ENCODE data around the gene KIF11.

KIF11 gene

DNA sequence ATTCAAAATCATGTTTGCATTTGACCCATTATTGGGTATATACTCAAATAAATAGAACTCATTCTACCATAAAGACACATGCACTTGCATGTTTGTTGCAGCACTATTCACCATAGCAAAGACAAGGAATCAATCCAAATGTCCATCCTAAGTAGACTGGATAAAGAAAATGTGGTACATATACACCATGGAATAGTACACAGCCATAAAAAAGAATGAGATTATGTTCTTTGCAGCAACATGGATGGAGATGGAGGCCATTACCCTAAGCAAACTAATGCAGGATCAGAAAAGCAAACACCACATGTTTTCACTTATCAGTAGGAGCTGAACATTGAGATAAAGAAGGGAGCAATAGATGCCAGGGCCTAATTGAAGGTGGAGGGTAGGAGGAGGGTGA is 84.8 kb downstream of the KIF11 start:
- no peak for DNase-seq (ENCODE audit: low read depth in 2 of 2, low spot score in 1 of 2)

DNA sequence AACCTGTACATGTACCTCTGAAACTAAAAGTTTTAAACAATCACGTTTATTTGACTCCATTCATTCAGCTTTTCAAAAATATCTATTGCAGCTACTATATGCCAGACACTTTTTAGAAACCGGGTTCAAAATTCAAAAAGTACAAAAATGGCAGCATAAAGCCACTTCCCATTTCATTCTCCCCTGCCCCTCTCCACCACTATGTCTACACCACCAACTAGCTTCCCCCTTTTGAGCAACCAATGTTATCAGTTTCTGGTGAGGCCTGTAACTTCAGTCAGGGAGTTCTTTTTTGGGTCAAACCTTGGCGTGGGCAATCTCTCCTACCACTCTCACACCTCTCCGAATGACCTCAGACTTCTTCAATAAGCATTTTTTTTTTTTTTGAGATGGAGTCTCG is 85.3 kb downstream of the KIF11 start:
- no peak for DNase-seq (ENCODE audit: low read depth in 2 of 2, low spot score in 1 of 2)

DNA sequence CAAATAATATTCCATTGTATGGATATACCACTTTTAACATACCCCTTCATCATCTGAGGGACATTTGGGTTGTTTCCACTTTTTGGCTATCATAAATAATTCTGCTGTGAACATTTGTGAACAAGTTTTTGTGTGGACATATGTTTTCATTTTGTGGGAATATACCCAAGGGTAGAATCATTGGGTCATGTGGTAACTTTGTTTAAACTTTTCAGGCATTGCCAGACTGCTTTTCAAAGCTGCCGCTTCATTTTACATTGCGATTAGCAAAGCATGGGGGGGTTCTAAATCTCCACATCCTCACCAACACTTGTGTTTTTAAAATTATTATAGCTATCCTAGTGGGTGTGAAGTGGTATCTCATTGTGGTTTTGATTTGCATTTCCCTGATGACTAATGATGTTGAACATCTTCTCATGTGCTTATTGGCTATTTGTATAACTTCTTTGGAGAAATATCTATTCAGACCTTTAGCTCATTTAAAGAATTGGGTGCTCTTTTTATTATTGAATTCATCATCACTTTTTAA is 88.4 kb downstream of the KIF11 start:
- DNase-seq (ENCODE audit: low read depth in 2 of 2, low spot score in 1 of 2) = no peak

DNA sequence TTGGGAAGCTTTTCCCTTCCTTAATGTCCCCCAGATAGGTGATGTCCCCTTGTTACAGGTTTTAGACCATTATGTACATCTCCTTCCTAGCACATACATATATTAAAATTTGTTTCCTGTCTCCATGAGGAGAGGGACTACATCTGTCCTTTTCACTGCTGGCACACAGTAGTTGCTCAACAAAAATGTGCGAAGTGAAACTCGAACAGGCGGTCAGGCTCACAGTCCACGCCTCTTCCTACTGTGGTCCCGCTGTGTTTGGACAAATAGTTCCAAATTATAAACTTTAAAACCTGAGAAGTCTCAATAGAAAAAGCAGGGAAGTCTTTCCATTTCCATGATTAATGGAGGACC is 95.6 kb downstream of the KIF11 start:
- DNase-seq (ENCODE audit: low read depth in 2 of 2, low spot score in 1 of 2) = no peak

DNA sequence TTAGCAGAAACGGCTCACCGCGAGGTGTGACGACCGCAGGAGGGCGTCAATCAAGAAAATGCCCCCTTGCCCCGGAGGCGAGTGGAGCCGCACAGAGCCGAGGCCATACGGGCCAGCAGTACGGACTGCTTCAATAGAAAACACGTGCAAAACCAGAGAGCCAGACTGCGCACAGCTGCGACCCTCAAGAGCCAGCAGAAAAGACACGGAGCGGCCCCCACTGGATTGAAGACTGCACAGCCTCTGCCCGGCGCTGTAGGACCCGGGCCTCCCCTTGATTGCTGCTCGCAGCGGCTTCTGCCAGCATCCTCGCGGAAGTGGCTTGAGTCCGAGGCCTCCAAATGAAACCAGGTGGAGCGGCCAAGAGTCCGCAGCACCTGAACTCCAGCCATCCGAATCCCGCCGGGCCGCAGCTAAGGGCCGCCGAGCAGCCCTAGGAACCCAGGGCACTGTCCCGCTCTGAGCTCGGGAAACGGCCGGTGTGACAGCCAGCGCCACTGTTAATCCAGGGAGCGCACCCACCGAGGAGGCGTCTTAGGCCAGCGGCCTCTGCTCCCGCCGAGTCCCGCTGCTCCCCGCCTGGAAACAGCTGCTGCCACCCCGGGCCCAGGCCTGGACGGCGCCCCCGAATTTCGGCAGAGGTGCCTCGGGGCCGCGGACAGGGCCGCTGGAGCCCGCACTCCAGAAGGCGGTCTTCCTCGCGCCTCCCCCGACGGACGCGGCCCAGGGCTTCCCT is 96.2 kb downstream of the KIF11 start:
- no peak for DNase-seq (ENCODE audit: low read depth in 2 of 2, low spot score in 1 of 2)

DNA sequence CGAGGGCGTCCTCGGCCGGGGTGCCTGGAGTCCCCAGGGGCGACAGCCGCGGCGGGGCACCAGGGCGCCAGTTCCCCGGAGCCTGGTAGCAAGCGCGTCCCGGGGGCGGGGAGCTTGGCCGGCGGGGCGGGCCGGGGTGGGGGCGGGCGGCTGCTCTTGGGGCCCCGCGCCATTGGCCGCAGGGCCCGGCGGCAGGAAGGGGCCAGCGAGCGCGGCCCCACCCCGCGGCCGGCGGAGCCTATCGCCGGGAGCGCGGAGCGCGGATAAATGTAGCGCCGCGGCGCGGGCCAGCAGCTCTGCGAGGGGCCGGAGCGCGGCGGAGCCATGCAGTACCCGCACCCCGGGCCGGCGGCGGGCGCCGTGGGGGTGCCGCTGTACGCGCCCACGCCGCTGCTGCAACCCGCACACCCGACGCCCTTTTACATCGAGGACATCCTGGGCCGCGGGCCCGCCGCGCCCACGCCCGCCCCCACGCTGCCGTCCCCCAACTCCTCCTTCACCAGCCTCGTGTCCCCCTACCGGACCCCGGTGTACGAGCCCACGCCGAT is 96.8 kb downstream of the KIF11 start, which contains the start of gene HHEX:
TSS of gene HHEX (plus strand) at position 293 of the 548 bp plus-strand sequence. CDS start at position 325, 32 bp downstream.
- no peak for DNase-seq (ENCODE audit: low read depth in 2 of 2, low spot score in 1 of 2)

DNA sequence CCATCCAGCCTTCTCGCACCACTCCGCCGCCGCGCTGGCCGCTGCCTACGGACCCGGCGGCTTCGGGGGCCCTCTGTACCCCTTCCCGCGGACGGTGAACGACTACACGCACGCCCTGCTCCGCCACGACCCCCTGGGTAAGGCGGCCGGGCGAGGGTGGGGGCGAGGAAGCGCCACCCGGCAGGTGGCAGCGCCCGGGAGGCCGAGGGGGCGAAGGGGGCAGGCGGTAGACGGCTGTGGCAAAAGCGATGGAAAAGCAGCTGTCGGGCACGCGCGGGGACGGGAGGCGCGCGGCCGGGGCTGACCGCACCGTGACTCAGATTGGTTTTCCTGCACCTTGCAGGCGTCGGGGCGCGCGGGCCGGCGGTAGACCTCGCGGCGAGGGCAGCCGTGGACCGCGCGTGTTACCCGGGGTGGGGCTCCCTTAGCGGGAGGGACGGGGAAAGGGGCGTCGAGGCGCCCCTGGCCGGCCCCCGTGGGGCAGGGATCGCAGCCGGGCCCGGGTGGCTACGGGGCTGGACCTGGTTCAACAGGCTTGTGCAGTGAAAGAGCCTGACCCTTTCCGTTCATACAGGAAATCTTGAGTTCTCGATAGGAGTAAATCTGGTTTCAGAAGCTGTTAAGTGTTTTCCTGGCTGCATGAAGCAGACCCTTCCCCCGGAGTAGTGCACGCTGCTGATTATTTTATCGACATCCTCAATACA is 97.4 kb downstream of the KIF11 start:
- DNase-seq (ENCODE audit: low read depth in 2 of 2, low spot score in 1 of 2) = peak in 1 of 2 donors; percentile 41

DNA sequence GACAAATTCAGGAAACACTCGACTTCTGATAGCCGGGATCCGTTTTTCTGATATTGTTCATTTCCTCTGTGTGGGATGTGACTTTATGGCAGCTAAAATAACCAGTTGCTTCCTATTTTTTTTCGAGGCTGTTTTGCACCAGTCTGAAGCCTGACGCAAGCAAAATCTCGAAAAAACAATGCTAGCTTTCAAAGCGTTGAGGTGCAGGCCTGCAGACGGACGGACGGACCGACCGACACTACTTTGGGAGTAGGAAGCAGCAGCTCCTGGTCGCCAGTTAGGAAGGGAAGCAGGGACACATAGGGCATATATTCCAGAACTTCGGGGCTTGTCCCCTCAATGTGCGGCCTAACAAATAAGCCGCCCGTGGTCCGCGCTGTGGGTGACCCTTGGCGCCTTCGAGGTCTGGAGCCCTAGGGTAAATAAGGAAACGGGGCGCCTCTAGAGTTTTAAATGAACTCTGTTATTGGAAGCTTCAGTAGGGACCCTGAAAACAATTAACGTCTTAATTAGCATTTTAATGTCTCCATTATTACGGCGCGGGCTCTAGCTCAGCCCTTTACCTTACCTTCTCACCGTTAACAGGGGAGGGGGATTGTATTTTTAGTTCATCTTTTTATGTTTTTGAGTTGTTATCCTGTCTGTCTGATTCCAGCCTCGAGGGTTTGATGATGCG is 98.1 kb downstream of the KIF11 start:
- DNase-seq (ENCODE audit: low read depth in 2 of 2, low spot score in 1 of 2) = no peak

DNA sequence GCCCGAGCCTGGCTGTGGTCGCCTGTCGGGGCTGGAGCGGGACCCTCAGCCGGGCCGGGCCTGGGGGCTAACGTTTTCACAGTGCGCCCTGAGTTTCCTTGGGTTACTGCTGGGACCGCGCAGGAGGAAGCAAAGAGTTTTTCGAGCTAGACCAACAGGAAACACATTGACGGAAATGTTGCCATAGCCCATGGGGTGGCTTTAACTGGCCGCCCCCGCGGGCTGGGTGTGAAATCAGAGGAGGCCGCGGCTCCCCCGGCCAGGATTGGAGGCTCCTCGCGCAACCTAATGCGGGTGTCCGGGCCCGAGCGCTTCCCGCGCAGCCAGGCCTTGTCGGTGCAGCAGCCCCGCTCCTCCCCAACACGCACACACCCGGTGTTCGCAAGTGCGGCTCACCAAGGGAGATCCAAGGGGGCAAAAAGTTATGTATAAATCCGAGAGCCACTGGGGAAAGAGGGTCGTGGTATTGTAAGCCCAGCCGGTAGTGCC is 98.7 kb downstream of the KIF11 start:
- DNase-seq (ENCODE audit: low read depth in 2 of 2, low spot score in 1 of 2) = no peak

DNA sequence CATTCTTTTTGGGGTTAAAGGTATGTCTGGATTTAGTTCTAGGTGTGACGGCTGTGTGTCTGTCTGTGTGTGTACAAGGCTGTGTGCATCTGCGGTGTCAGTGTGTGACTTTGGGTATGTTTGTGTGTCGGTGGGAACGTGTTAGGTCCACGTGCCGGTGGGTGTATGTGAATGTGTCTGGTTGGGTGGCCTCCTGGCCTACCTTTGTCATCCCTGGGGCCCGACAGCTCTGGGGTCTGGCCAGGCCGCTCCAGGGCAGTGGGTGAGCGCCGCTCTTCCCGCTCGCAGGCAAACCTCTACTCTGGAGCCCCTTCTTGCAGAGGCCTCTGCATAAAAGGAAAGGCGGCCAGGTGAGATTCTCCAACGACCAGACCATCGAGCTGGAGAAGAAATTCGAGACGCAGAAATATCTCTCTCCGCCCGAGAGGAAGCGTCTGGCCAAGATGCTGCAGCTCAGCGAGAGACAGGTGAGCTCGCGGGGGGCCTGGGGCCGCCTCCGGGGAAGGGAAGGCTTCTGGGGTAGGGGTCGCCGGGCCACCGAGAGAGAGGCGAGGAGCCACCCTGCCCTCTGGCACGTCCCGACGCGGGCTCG is 99.2 kb downstream of the KIF11 start:
- DNase-seq (ENCODE audit: low read depth in 2 of 2, low spot score in 1 of 2) = no peak

DNA sequence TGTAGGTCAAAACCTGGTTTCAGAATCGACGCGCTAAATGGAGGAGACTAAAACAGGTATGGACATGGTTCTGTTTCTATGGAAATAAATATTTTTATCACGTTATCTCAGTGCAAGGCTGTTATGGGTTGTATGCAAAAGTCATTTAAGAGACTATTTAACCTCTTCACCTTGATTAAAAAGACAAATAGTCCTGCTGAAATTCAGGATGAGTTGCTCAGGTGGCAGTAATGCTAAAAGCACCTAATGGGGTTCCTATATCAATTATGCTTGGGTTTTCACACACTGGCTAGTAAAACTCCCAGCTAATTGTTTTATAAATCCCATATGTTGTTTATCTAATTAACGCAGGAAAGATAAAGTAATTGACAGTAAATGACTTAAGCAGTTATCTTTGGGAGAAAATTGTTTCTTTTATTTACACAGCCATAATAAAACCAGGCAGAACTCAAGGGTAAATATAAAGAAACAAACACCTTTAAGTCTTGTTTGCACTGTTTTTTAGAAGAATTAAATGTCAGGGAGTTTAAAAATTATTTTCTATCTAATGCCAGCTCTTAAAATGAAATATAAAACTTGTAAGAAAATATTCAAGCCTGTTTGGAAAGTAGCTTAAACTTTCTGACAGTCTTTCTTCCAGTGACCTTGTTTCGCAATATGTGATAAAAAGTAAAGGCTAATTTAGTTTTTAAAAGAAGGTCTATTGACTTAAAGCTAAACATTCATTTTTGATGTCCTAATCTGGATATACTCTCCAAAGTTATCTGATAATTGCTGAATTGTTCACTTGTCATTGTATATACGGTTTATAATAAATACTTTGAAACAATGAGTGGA is 100.0 kb downstream of the KIF11 start:
- DNase-seq (ENCODE audit: low read depth in 2 of 2, low spot score in 1 of 2) = no peak

DNA sequence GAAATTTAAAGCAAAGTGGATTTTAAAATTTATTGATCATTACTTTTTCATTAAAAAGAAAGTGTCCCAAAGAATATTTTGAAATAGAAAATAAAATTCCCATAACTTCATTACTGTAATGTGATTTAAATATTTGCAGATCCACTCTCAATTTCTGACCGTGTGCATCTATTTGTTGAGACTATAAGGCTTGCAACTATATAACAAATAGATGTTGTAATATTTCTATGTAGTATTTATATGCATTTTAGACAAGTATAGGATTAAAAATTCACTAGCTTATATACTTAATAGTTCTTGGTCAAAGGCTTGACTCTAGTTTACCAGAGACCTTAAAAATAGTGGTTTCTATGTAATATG is 100.6 kb downstream of the KIF11 start:
- no peak for DNase-seq (ENCODE audit: low read depth in 2 of 2, low spot score in 1 of 2)

DNA sequence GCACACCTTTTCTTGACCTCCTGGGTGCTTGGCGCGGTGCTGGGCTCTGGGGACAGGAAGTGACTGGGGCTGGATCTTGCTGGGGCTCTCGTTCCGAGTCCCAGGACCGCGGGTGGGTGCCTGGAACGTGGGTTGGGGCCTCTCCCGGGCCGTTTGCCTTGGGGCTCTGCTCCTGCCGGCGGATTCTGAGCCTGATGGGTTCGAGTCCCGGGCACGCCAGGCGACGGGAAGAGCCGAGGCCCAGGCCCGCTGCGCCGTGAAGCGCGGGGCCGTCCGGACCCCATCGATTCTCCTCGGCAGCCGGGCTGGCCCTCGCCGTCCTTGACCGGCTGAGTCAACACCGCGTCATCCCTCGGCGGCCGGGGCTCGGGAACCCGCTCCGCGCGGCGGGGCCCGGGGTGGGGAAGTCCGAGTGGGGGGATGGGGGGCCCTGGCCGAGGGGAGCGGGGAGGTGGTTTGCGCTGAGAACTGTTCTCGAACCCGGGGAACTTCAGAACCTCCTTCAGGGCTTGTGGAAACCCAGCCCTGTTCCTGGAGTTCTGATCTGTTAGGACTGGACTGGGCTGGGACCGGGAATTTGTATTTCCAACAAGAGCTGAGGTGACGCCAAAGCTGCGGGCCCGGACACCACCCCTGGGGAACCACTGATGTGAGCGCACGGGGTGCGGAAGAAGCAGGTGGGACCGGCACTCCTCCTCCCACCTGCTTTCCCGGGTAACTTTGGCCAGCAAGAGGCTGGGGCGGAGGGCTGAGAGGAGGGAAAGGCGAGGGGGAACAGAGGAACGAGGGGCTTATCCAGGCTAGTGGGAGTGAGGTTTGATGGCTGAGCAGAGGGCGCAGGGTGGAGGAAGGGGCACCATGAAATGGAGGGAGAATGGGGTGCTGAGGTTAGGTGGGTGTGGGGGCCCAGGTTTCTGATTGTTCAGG is 103.0 kb downstream of the KIF11 start:
- DNase-seq (ENCODE audit: low read depth in 2 of 2, low spot score in 1 of 2) = no peak

DNA sequence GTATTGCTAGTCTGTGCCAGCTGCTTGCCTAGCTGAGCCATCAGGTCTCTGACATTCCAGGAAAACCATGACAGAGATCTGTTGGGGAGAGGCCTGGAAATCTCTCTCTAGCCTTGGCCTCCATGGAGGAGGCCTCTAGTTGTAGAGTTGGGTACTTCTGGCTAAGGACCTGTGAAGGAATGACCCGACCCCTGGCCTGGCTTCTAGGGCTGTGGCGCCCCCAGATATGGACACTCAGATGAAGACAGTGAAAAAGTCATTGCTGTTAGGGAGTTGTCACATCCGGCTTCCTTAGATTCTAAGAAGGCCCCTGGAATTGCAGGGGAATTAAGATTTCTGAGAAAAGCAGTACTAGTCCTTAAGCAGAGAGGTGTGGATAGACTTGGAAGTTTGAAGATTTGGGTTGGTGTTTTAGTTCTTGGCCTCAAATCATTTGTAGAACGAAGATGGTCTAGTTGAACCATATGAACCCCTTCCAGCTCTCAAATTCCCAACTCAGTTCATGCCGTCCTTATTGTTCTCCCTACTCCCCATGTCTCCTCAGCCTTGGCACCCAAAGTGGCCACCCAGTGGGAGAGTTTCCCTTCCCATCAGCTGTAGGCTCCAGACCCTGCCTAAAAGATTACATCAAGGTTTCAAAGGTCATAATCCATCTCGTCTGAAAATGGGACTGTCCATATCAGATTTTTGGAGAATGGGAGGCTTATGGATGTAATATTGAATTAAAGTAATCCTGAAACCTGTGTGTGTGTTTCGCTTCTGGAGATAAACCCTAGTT is 103.9 kb downstream of the KIF11 start:
- DNase-seq (ENCODE audit: low read depth in 2 of 2, low spot score in 1 of 2) = no peak

DNA sequence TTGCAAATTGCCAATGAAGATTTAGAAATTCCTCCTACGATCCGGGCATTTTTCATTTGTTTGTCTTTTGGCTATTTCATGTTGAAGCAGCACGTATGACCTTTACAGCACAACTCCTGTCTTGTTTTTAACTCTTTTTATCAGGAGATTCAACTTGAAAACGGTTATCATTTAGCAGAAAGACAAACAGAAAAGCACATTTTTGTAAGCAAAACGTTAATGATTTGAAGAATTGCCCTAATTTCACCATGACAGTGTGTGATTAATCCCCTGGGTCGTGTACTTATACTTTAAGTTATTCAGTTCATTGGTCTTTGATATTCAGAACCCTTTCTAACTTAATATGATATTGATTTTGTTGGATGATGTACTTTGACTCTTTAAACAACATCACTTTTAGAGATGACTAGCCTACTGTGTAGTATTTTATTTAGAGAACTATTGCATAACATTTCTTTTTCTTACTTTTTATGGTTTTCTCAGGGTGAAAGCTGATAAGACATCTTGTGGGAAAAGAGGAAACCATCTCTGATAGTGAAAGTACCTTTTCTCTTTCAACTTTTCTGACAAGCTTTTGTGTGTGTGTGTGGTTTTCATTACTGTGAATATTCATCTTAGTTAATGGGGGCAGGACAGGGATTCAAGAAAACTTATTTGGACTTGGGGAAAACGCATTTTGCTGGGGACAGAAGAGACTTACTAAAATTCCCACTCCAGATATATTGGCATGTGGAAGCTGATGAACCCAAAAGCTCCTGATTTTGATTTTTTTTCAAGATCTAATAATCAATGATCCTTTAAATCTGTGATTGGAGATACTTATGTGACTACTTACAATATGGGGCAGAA is 105.0 kb downstream of the KIF11 start:
- DNase-seq (ENCODE audit: low read depth in 2 of 2, low spot score in 1 of 2) = no peak

DNA sequence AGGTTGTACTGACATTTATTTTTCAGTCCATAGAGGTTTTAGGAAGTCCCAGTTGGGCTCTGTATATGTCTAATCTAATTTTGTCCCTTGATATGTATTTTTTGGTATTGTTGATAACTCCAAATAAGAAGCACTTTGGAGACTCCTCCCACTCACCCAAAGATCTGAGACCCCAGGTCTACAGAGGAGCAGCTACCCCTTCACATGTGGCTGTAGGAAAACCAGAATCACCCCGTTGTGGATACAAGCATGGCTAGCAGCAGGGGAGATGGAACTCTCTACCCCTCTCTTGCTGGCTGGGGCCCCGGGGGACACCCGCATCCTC is 106.2 kb downstream of the KIF11 start:
- DNase-seq (ENCODE audit: low read depth in 2 of 2, low spot score in 1 of 2) = no peak

DNA sequence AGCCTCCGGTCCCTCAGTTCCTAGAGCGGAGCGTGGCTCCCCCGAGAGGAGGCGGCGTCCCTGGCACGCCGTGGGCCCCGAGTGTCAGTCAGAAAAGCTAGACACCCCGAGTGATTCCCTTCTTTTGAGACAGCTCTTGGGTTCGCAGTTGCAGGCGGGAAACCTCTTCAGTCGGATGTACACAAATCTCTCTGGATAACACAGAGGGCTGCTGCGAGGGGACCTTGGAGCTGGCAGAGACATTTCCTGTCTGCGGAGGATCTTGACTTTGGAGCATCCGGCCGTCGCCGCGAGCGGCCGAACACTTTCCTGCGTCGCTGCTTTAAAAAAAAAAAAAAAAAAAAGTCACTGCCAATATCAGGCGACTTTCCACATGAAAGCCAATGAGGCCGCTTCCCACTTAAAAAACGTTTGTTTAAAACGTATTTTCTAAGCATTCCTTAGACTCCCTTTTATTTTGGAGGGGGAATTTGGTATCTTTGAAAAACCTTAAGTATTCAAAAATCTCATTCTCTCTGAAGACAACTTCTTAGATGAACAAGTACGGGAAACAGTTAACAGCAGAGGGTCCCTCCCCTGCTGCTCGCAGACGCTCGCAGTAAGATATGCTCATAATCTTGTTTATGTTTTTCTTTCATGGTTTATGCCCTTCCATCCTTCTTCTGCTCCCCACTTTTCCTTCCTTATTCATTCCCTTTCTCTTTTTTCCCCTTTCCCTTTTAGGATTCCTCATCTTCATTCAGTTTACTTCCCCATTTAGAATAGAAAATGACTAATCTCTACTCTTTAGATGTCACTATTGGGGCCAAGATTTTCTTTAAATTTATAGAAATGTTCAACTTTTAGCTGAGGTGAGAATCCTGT is 106.8 kb downstream of the KIF11 start:
- DNase-seq (ENCODE audit: low read depth in 2 of 2, low spot score in 1 of 2) = no peak

All from stimulated activated CD8-positive, alpha-beta memory T cell treated with anti-CD3 and anti-CD28 coated beads, Interleukin-4, amount 100 ng/mL, for 1 hour (primary cell).